Measurements from ENCODE around the gene CREG2.

CREG2 gene

DNA sequence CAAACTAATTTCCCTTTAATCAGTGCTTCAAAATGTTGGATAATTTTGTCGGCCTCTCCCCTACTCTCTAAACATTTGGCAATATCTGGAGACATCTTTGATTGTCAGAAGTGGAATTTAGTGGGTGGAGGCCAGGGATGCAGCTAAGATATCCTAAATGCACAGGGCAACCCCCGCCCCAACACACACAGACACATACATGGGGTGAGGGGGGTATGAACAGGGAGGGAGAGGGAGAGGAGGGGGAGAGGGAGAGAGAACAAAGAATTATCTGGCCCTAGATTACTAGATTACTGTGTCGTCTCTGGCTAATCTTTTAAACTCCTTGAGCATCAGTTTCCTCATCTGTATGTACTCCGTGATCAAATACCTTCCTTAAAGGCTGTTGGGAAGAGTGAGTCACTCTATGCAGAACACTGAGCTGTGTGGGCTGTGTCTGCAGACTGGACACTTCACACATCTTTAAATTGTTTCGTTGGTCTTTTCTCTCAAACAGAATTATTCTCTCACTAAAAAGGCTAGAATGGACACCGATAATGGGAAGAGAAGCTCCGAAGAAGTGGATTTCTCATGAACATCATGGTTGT lies 81.7 kb downstream of the CREG2 start:
- DNase-seq = peak; percentile 37

DNA sequence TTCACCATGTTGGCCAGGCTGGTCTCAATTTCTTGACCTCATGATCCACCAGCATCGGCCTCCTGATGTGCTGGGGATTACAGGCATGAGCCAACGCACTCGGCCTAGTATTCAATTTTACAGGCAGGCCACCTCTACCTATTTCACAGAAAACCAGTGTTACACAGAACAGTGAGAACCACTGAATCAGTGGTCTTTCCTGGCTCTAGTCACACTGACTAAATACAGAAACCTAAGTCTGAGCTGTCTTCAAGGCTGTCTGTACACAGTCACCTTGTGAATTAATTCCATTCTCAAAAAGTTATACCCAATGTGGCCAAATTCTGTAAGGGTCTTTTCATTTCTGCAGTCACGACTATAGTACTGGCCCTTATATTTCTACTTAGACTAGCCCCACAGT lies 82.3 kb downstream of the CREG2 start:
- no peak for DNase-seq

DNA sequence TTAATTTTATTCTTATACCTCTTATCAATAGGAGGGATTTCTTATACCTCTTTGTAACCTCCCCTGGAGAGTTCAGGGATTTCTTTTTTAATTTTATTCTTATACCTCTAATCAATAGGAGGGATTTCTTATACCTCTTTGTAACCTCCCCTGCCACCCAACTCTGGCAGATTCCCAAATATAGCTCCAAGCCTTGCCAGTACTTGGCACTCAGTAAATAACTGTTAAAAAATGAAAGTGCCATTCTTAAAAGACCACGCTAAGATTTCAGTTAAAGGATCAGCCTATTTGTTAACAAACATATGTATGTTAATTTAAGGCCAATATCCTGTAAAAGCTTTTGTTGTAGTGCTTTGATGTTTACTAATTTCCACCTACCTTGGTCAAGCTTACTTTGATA lies 83.6 kb downstream of the CREG2 start:
- DNase-seq = no peak

DNA sequence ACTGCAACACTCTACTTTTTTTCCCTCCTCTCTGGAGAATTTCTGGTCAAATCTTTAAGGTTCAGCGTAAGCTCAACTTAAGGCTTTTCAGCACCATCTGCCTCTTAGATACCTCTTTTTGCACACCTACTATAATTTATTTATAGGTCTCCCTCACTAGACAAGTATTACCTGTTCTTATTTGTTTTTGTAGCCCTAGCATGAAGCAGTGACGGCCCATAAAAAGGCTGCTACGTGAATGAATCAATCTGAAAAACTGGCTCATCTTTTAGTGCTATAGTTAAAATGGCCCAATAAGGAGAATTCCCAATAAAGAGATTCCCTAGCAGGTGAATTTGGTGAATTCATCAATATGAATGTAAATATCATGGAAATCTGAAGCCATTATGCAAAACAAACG lies 85.3 kb downstream of the CREG2 start:
- DNase-seq = no peak

DNA sequence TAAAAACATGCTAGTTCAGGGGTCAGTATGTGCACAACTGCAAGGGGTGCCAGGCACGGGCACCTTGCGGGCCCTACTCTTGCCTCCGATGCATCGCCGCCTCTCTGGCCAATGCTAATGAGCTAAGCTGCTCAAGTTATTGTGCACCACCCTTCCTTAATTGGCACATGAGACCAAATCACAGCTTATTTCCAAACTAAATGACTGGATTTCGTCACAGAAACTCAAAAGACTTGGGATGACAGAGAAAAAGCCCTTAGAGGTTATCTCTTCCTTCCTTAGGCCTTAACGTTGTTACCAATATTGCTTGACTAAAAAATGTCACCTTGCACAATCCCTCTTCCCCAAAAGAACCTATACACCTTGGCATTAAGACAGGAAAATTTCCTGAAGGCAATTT lies 86.5 kb downstream of the CREG2 start:
- DNase-seq = no peak

DNA sequence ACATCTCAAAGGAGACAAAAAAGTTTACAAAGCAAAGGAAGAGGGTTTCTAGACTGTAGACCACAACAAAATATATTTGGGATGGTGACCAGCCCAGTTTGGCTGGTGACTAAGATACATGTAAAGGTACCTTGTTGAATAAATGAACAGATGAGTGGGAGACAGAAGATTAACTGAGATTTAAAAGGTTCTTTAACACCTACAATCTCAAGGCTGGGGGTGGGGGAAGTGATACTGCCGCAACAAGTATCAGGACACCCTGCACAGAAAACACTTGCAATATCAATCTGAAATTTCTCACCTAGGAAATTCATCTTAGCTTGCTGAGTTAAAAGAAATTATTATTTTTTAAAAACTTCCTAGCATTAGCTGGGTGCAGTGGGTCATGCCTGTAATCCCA lies 87.1 kb downstream of the CREG2 start:
- DNase-seq = no peak

DNA sequence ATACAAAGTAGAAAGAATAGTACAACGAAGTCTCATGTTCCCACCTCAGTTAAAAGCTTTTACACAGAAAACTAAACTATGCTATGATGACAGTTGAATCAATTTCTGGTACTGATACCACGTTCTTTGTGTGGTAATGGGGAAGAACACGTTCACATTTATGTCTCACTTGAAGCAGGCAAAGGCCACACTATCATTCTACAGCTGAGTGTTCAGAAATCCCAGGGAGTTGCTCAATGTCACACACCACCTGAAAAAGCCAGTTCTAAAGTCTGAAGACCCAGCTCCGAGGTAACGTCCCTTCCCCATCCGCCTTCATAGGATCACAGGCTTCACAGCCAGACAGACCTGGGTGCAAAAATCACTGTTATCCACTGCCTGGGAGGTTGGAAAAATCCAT lies 87.7 kb downstream of the CREG2 start:
- DNase-seq = no peak

DNA sequence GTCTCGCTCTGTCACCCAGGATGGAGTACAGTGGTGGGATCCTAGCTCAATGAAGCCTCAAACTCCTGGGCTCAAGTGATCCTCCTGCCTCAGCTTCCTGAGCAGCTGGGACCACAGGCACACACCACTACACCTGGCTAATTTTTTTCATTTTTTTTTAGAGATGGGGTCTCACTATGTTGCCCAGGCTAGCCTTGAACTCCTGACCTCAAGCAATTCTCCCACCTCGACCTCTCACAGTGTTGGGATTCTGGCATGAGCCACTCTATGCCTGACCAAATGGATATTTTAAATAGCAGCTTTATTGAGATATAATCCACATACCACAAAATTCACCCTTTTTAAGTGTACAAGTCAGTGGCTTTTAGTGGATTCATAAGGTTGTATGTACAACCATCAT lies 89.9 kb downstream of the CREG2 start:
- no peak for DNase-seq

DNA sequence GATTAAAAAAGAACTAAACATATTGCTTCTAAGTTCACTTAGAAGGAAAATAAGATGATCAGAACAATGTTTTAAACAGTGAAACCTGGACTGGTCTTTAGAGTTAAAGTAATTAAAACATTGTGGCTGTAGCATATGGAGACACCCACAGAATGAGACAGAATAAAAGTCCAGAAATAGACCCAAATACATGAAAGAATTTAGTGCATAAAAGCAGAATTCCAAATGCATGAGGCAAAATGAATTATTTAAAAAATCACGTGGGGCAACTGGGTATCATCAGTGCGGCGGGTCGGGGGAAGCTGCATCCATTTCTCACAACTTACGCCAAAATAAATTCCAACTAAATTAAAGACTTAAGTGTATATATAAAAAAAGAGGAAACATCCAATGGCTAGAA lies 90.9 kb downstream of the CREG2 start:
- DNase-seq = peak; percentile 82

DNA sequence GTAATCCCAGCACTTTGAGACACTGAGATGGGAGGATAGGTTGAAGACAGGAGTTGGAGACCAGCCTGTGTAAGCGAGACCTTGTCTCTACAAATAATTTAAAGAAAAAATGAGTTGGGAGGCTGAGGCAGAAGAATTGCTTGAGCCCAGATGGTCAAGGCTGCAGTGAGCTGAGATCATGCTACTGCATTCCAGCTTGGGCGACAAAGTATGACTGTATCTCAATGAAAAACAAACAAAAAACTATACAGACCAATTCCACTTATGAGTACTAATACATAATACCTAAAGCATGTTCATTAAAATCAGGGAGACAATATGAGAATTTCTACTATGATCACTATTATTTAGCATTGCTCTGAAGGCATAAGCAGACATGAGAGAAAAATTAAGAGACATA lies 91.4 kb downstream of the CREG2 start:
- DNase-seq = peak; percentile 81

Measured in fibroblast of skin of scalp (primary cell).